Parathyroid adenoma (tissue), 2 donors: ENCODE results near the gene P4HA1.

Experiments used
- H2AFZ ChIP-seq: fragments of 300-600 bp; sonication (generic); one replicate; pipeline ENCODE4 v1.7.0; 2017; ENCODE audit warnings: antibody characterized with exemption, mild to moderate bottlenecking
- H3K27ac ChIP-seq: fragments of 300-600 bp; sonication (generic); one replicate; pipeline ENCODE4 v1.7.0; 2017
- H3K27me3 ChIP-seq: fragments of 300-600 bp; sonication (generic); one replicate; pipeline ENCODE4 v1.7.0; 2017; ENCODE audit warnings: low read length; ENCODE audit not compliant: control insufficient read depth, insufficient read depth
- H3K36me3 ChIP-seq: fragments of 300-600 bp; sonication (generic); one replicate; pipeline ENCODE4 v1.7.0; 2017; ENCODE audit warnings: low read length; ENCODE audit not compliant: control insufficient read depth, insufficient read depth
- H3K4me1 ChIP-seq: fragments of 300-600 bp; sonication (generic); one replicate; pipeline ENCODE4 v1.7.0; 2017; ENCODE audit warnings: control low read depth
- H3K4me2 ChIP-seq: fragments of 300-600 bp; sonication (generic); one replicate; pipeline ENCODE4 v1.7.0; 2017; ENCODE audit warnings: low read length
- H3K4me3 ChIP-seq: fragments of 300-600 bp; sonication (generic); one replicate; pipeline ENCODE4 v1.7.0; 2017; ENCODE audit warnings: low read depth, low read length
- H3K79me2 ChIP-seq: fragments of 300-600 bp; sonication (generic); one replicate; pipeline ENCODE4 v1.7.0; 2017; ENCODE audit warnings: control low read depth
- H3K9ac ChIP-seq: fragments of 300-600 bp; sonication (generic); one replicate; pipeline ENCODE4 v1.7.0; 2017; ENCODE audit warnings: mild to moderate bottlenecking
- H3K9me3 ChIP-seq: fragments of 300-600 bp; sonication (generic); one replicate; pipeline ENCODE4 v1.7.0; 2017; ENCODE audit warnings: low read length; ENCODE audit not compliant: control insufficient read depth
- TF ChIP-seq, protein P1 (sequence below): fragments of 300-600 bp; sonication (generic); IDR thresholded peaks from one replicate; pipeline ENCODE4 v1.7.0; 2017; ENCODE audit warnings: antibody characterized with exemption, mild to moderate bottlenecking
- donor health status: primary hyperparathyroidism.

P4HA1 gene

GRCh38 chr10:73065441-73065840, 31.2 kb downstream of the P4HA1 start:
- no peaks in the 10 kb centered on the region for H3K36me3 ChIP-seq
- H3K4me2 ChIP-seq: no peak overlapping the region
- TF ChIP-seq, protein P1, sequence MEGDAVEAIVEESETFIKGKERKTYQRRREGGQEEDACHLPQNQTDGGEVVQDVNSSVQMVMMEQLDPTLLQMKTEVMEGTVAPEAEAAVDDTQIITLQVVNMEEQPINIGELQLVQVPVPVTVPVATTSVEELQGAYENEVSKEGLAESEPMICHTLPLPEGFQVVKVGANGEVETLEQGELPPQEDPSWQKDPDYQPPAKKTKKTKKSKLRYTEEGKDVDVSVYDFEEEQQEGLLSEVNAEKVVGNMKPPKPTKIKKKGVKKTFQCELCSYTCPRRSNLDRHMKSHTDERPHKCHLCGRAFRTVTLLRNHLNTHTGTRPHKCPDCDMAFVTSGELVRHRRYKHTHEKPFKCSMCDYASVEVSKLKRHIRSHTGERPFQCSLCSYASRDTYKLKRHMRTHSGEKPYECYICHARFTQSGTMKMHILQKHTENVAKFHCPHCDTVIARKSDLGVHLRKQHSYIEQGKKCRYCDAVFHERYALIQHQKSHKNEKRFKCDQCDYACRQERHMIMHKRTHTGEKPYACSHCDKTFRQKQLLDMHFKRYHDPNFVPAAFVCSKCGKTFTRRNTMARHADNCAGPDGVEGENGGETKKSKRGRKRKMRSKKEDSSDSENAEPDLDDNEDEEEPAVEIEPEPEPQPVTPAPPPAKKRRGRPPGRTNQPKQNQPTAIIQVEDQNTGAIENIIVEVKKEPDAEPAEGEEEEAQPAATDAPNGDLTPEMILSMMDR: no peak
- H3K9ac ChIP-seq: no peak overlapping the region
- no peaks in the 10 kb centered on the region for H3K4me1 ChIP-seq
- no peaks in the 10 kb centered on the region for H3K9me3 ChIP-seq
- H3K4me3 ChIP-seq: no peak overlapping the region
- no peak overlapping the region for H3K27ac ChIP-seq
- no peaks in the 10 kb centered on the region for H3K79me2 ChIP-seq
- H2AFZ ChIP-seq: no peak overlapping the region
- no peaks in the 10 kb centered on the region for H3K27me3 ChIP-seq

GRCh38 chr10:73061743-73062142, 34.9 kb downstream of the P4HA1 start:
- H3K27me3 ChIP-seq: no peaks in the 10 kb centered on the region
- H2AFZ ChIP-seq: no peak overlapping the region
- TF ChIP-seq, protein P1: no peak
- H3K4me3 ChIP-seq: no peak overlapping the region
- no peak overlapping the region for H3K27ac ChIP-seq
- H3K4me1 ChIP-seq: no peaks in the 10 kb centered on the region
- H3K9me3 ChIP-seq: no peaks in the 10 kb centered on the region
- no peaks in the 10 kb centered on the region for H3K79me2 ChIP-seq
- H3K9ac ChIP-seq: no peak overlapping the region
- H3K4me2 ChIP-seq: no peak overlapping the region
- no peaks in the 10 kb centered on the region for H3K36me3 ChIP-seq

- Histone ChIP-seq H3K9me3 (no peaks in the 10 kb centered on the region), H3K4me1 (no peaks in the 10 kb centered on the region), H3K36me3 (no peaks in the 10 kb centered on the region), H3K27ac (no peak overlapping the region), H3K4me2 (no peak overlapping the region), H3K27me3 (no peaks in the 10 kb centered on the region), H3K79me2 (no peaks in the 10 kb centered on the region), H3K9ac (no peak overlapping the region), H2AFZ (no peak overlapping the region), H3K4me3 (no peak overlapping the region)
- TF ChIP-seq, protein P1: peak; percentile 40
Observed at GRCh38 chr10:73060738-73061635, 35.7 kb downstream of the P4HA1 start.

DNA sequence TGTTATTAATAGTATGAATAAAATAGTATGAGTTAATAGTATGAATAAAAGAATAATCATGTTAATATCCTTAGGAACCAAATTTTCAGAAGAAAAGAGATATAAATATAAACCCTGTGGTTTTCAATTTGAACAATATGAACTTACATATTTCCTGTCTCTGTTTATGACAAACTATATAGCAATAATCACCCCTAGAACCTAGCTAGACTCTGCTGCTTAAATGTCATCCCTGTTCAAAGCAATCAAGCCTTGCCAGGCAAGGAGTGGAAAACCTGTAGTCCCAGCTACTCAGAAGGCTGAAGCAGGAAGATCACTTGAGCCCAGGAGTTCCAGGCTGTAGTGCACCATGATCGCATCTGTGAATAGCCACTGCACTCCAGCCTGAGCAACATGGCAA, 36.5 kb downstream of the P4HA1 start:
- Histone ChIP-seq H3K27ac (no peak overlapping the region), H2AFZ (no peak overlapping the region), H3K27me3 (no peaks in the 10 kb centered on the region), H3K9me3 (no peaks in the 10 kb centered on the region), H3K9ac (no peak overlapping the region), H3K4me2 (no peak overlapping the region), H3K79me2 (no peaks in the 10 kb centered on the region), H3K4me3 (no peak overlapping the region), H3K4me1 (no peaks in the 10 kb centered on the region), H3K36me3 (no peaks in the 10 kb centered on the region)
- TF ChIP-seq, protein P1: no peak
